GM13977 (cell line): ENCODE measurements around the gene MBP.

Source experiments
- DNase-seq: peaks from one replicate; pipeline ENCODE4 v3.0.0; 2012; ENCODE audit warnings: low spot score
- in situ Hi-C: fragments of 300-500 bp; cut with MboI; formaldehyde crosslinking; loops from one replicate; pipeline ENCODE4 v1.12.0; 2022; ENCODE audit warnings: low sequenced_read_pairs, low pct_unique_long_range_greater_than_20kb, mixed read lengths, inconsistent platforms; ENCODE audit not compliant: unreplicated experiment
- TF ChIP-seq, protein P1 (sequence below): IDR thresholded peaks from 2 replicates; pipeline ENCODE4 v1.5.1; 2012; ENCODE audit warnings: mild to moderate bottlenecking, control low read depth; ENCODE audit not compliant: insufficient read depth; ENCODE audit errors: extremely low read depth, missing control alignments

Gene MBP

DNA sequence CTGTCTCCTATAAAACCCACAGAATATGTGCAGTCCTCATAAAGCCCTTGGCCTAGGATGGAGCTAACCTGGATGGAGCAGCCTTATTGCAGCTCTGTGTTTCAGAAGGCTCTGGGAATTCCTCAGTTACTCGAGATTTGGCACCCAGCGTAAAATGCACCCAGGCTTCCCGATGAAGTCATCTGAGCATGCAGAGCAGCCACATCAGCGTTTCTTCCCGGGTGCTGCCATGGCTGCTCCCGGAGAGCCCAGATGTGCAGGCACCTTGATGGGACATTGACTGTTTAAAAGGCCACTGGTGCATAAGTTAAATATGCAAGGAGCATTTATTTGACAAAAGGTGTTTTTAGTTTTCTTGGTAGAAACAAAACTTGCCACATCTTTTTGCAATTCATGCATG lies 115.2 kb downstream of the MBP start:
- in situ Hi-C loops = loop anchor here (25.0 kb wide), 1 partner anchor 195 kb away; no protein-coding TSS in a partner anchor
- DNase-seq = no peak
- TF ChIP-seq, protein P1, sequence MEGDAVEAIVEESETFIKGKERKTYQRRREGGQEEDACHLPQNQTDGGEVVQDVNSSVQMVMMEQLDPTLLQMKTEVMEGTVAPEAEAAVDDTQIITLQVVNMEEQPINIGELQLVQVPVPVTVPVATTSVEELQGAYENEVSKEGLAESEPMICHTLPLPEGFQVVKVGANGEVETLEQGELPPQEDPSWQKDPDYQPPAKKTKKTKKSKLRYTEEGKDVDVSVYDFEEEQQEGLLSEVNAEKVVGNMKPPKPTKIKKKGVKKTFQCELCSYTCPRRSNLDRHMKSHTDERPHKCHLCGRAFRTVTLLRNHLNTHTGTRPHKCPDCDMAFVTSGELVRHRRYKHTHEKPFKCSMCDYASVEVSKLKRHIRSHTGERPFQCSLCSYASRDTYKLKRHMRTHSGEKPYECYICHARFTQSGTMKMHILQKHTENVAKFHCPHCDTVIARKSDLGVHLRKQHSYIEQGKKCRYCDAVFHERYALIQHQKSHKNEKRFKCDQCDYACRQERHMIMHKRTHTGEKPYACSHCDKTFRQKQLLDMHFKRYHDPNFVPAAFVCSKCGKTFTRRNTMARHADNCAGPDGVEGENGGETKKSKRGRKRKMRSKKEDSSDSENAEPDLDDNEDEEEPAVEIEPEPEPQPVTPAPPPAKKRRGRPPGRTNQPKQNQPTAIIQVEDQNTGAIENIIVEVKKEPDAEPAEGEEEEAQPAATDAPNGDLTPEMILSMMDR = no peak

DNA sequence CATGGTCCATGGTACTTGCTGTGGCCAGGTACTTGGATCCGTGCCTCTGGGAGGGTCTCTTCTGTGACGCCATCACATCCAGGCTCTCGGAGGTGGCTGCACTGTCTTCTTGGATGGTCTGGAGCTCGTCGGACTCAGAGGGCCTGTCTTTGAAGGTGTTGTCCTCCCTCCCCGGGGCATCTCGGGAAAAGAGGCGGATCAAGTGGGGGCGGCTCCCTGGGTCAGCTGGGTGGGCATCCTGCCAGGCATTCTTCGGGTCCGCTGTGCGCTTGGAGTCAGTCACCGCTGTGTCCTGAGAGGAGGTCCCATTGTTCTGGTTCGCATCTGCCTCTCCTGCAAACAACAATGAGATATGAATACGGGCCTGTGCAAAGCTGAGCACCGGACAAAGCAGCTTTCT lies 115.6 kb downstream of the MBP start:
- in situ Hi-C loops = loop anchor here (25.0 kb wide), 1 partner anchor 195 kb away; no protein-coding TSS in a partner anchor
- no peak for DNase-seq
- TF ChIP-seq, protein P1 = no peak

DNA sequence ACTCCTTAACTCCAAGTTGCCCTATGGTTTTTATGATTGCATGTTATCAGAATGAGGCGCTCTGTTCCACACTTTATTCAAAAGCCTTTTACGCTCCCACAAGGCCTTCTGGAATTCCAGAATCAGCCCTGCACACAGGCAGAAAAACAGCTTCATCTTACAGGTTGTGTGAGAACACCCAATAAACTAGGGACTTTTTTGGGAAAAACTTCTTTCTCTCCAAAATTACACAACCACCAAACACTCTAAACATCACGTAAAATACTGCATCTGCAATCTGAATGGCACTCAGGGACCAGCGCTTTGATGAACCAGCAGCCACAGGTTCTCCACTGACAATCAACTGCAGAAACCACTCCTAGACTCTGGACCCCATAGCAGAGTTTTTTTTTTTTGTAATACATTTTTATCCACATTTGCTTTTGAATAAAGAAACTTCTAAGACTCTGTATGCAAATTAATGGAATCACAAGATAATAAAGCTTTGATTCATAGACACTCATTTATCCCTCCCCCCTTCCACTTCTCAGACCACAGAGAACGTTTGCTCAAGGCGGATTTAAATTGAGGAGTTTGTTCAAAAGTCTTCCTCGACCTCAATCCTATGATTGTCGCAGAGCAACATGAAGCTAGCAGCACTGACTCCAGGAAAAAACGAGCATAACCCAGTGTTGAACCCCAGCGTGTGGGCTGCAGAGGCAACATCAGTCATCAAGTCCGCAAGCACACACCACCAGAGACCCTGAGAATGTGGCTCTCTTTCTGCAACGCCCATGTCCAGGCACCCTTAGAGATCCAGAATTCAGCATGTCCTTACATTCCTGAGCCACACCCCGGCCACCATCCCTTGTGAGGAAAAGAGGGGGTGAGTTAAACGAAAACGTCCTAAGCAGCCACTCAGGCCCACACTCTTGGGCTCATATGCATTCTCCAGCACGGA lies 116.5 kb downstream of the MBP start:
- TF ChIP-seq, protein P1 = no peak
- in situ Hi-C loops = loop anchor here (25.0 kb wide), 1 partner anchor 196 kb away; no protein-coding TSS in a partner anchor

DNA sequence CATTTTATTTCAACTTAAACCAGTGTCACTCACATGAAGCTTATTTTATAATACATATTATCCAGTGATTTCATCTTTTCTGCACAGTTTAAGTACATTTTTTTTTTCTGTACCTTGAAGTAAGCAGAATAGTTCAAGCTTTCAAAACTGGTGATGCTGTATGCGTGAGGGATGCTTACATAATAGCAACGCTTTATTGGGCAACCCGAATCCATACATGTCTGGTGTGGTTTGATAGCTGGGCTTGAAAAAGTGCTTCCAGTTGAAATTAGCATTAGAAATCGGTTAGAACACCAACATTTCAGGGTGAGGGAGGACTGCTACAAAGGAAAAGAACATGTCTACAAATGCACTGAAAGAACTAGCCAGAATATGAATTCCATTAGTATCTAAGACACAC lies 117.4 kb downstream of the MBP start:
- TF ChIP-seq, protein P1 = no peak
- no peak for DNase-seq
- in situ Hi-C loops = loop anchor here (25.0 kb wide), 1 partner anchor 197 kb away; no protein-coding TSS in a partner anchor

More for the DNA sequence above, 116.5 kb downstream of the MBP start:
- no peak for DNase-seq

GRCh38 chr18:77014538-77014937 lies 118.0 kb downstream of the MBP start:
- TF ChIP-seq, protein P1 = no peak
- in situ Hi-C loops = loop anchor here (25.0 kb wide), 1 partner anchor 198 kb away; no protein-coding TSS in a partner anchor
- DNase-seq = no peak

- in situ Hi-C loops = loop anchor here (25.0 kb wide), 1 partner anchor 198 kb away; no protein-coding TSS in a partner anchor
- no peak for DNase-seq
- TF ChIP-seq, protein P1 = no peak
Observed at GRCh38 chr18:77013811-77014521, 118.6 kb downstream of the MBP start.
